NCI-H524 treated with DMSO at 0.1 percent for 48 hours (cell line): ENCODE results near the gene DENND2D.

Source experiments
- DNase-seq: peaks from one replicate; lab custom pipeline; 2025; lab: John Stamatoyannopoulos, UW

DENND2D gene

DNA sequence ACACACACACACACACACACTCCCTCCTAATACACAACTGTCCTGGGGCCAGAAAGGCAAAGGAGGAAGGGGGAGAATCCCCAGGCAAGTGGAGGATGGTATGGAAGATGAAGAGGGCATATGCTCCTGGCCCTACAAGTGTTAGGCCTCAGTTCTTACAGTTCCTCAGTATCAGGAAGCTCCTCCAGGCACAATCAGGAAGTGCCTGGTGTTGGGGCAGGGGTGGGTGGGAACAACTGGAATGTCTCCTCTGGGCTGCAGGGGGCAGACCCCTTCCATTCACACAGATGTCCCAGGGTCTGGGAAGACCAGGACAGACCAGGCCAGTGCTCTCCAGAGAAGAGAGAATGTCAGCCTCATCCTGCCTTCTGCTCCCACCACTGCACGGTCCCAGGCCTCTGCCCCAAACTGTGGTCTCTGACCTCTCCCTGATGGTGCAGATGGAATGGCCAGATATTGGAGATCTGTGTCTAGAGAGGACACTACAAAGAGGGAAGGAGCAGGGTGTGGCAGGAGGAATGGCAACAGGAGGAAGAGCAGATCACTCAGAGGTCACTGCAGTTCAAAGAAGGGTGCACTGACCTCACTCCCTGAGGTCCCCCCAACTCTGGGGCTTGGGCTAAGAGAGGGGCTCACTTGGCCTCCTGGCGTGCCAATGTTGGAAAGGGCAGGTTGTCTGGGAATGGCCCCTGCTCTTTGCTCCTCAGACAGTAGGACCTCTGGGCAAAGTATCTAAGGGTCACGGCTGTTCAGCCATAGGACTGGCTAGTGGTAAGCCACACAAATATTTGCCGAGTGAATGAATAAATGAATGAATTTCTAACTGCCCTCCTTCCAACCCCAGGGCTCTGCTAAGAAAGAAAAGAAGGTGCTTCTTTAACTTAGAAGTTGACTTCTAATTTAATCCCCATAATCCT is 2.5 kb upstream of the DENND2D start:
- no peak for DNase-seq

DNA sequence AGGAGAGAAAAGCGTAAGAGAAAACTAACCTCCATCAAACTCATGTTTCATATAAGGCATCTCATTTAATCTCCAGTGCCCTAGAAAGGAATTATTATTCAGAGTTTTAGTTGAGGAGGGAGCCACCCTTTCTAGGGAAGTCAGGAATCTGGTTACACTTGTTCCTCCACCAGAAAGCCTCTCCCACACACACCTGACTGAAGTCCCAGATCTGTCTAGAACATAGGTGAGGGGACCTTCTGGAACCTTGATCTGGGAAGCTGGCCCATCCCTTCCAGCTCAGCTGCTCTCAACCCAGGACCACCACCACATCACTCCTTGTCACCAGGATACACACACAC is 1.9 kb upstream of the DENND2D start:
- no peak for DNase-seq

GRCh38 chr1:111201275-111202090 is 1.0 kb upstream of the DENND2D start:
- no peak for DNase-seq

GRCh38 chr1:111200802-111201161 is 336 bp upstream of the DENND2D start:
- no peak for DNase-seq

GRCh38 chr1:111199329-111199728 is 1.1 kb downstream of the DENND2D start:
- DNase-seq, result no peak

GRCh38 chr1:111198836-111199235 is 1.6 kb downstream of the DENND2D start:
- DNase-seq, result no peak

DNA sequence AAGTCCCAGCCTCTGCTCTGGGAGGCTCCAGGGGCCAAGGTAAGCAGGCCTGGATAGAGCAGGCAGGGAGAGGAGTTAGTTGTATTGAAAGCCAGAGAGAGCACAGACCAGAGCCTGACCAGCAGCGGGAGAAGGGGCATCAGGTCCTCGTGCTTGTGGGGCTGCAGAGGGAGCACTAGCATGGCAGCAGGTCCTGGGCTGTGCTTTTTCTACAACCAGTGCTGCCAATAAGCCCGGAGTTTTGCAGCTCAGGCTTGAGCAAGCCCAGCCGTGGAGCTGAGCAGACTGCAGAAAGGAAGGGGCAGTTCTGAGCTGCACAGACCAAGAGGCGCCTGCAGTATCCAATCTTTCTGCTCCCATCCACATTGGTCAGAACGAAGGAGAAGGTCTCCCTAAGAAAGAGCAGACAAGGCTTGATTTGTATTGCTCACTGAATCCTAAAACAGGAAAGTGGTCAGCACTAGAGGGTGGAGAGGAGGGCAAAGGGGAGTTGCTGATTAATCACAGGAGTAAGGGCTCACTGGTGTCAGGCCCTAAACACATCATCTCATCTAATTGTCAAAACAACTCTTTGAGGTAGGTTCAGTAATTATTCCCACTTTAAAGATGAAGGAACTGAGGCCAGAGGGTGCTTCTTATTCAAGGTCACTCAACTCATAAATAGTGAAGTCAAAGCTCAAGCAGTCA is 2.7 kb downstream of the DENND2D start:
- no peak for DNase-seq

DNA sequence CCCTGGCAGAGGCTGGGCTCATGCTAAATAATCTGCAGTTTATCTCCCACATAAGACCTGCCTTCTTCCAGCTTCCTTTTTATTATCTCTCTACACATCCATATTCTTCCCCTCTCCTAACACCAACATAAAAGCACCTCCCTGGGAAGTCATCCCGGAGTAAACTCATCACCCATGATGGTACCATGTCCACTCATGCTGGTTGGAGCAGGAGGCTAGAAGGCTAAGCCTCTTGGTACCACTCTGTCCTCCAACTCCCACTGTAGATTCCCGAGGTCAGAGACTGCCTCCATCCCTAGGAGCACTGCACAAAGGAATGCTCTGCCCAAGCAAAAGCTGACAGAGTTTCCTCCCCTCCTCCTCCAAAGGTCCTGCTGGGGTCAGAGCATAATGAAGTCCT is 4.2 kb downstream of the DENND2D start:
- DNase-seq, result no peak

DNA sequence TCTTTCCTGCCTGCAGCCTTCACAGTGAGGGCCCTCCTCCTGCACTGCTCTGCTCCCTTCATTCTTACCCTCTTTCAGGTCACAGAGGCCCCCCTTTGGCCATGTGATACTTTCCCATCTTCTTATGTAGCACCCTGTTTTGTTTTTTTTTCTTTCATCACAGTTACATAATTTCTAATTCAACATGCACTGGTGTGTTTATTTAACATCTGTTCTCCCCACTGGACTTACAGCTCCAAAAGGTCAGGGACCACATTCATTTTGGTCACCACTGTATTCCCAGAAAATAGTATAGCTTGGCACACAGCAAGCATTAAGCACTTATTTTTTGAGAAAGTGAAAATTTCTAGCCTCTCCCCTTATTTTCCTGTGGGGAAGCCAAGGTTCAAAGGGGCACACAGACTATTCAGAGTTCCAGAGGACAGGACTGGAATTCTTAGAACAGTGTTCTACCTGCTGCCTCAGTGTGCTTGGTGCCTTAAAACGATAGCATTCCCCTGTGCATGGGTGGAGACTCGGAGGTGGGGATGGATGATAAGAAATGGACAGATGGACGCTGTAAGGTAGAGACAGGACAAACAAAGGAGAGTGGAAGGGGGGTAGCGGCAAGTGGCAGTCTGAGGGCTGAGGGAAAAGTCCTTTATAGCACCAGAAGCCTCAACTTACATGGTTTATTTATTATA is 5.3 kb downstream of the DENND2D start:
- no peak for DNase-seq

DNA sequence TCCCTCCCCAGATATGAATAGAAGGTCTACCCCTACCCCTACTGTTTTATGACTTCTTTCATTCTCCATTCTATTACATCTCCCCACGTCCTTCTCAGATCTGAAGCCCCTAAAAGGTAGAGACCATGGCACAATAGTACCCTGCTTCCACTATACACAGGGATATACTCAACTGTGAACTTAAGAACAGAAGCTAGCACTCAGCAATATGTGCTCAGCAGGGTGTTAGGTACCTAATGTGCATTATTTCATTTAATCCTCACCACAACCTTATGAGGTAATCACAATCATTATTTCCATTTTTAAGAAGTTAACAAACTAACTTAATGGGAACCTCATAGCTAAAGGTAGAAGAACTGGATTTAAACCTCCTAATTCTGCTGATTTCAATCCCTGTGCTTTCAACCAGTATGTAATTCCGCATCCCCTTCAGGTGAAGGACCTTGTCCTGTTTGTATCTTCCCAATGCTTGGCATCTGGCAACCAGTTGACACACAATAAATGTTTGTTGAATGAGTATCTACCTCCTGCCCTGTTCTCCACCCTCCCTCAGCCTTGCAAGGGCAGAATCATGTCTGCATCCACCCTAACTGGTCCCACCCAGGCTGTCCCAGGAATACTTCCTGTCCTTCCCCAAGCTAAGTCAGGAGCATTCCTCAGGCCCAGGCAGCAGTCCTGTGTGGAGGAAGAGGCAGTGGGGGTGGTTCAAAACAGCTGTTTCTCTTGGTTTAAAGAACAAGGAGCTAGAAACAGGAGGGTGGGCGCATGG is 6.5 kb downstream of the DENND2D start:
- DNase-seq, result no peak

DNA sequence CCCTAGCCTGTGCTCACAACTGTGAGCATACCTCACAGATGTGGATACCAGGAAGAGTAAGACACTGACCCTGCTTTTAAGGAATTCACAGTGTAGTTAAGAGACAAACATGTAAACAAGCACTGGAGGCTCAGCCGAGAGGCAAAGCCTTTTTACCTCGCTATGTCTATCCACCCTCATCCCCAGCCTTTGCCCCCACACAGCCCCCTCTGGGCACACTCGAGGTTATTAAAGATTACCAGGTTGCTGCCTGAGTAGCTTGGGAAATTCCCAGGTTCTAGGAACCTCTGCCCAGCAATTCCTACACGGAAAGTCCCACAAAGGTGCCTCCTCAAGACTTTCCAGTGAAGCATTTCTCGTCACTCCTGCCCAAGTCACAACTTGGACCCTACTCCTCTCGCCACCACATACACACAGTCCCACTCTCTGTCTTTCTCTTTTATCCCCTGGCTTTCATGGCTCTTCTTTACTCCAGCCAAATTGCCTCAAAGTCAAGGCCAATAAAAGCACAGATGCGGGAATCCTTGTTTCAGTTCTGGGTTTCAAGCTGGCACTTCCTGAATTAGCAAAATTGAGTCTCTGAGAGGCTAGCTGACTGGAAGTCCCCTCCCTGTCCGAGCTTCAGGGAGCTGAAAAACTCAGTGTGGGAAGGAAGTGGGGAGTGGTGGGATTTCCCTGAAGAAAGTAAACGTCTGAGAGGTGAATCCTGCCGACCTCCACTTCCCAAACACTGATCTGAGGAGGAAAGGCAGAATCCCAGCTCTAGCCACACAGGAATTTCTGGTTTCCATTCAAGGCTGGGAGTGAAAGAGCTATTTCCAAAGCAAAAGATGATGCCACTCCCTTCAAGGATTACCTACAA is 7.6 kb downstream of the DENND2D start:
- DNase-seq, result no peak

GRCh38 chr1:111192074-111192473 is 8.4 kb downstream of the DENND2D start:
- DNase-seq, result no peak

GRCh38 chr1:111191496-111191895 is 8.9 kb downstream of the DENND2D start:
- no peak for DNase-seq

GRCh38 chr1:111190931-111191451 is 9.5 kb downstream of the DENND2D start:
- no peak for DNase-seq

GRCh38 chr1:111184663-111185062 is 15.8 kb downstream of the DENND2D start:
- DNase-seq, result no peak

DNA sequence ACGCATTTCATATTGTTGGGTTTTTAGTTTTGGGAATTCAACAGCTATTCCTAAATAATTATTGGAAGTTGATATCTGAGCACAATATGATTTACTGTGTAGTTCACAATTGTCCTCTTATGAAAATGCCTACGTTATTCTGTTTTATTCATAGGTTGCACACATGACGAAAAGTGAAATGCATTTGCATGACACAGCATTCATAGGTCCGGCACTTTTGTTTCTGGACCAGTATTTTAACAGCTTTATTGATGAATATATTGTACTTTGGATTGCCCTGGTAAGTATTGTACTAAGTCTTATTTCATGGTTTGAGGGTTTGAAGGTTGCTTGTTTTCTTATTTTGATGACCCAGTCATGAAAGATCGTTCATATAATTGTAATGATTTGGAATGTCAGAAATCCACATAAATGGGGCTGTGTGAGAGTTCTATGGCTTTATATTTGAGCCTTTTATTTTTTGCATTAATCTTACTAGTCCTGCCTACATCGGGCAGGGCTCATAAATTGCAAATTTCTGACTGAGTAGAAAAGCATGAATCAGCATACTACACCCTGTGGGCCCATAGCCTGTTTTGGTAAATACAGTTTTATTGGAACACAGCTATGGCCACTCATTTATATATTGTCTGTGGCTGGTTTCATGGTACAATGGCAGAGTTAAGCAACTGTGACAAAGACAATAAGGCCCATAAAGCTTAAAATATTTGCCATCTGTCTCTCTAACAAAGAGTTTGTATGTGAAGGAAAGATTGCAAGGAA is 17.0 kb downstream of the DENND2D start:
- no peak for DNase-seq

DNA sequence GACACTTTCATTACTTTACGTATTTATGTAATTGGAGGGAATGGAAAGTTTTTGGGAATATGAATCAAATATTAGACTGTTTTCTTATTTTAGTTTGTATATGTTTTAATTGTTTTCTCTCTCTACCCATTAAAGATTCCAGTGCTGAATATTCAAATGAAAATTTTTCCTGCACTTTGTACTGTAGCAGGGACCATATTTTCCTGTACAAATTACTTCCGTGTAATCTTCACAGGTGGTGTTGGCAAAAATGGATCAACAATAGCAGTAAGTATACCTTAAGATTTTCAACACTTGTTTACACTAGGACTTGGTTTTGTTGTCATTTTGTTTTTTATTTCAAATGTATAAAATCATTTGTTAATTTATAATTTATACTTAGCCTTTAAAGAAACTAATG is 18.4 kb downstream of the DENND2D start:
- no peak for DNase-seq

- DNase-seq, result no peak
These were observed 20.4 kb downstream of the DENND2D start for GRCh38 chr1:111179968-111180533.

DNA sequence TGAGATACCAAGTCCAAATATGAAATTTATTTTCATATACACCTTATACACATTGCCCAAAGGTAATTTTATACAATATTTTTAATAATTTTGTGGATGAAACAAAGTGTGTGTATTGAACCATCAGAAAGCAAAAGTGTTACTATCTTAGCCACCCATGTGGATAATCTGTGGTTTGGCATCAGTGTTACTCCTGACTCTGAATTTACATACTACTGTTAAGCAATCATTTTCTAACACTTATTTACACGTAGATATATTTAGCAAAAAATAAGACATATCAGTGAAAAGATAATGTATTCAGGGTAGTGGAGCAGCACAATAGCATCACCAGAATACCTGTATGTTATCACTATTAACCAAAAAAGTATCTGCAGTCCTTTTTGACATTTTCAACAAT is 23.8 kb downstream of the DENND2D start:
- DNase-seq, result no peak
